Measurements from ENCODE around the gene SBNO1.

SBNO1 gene

DNA sequence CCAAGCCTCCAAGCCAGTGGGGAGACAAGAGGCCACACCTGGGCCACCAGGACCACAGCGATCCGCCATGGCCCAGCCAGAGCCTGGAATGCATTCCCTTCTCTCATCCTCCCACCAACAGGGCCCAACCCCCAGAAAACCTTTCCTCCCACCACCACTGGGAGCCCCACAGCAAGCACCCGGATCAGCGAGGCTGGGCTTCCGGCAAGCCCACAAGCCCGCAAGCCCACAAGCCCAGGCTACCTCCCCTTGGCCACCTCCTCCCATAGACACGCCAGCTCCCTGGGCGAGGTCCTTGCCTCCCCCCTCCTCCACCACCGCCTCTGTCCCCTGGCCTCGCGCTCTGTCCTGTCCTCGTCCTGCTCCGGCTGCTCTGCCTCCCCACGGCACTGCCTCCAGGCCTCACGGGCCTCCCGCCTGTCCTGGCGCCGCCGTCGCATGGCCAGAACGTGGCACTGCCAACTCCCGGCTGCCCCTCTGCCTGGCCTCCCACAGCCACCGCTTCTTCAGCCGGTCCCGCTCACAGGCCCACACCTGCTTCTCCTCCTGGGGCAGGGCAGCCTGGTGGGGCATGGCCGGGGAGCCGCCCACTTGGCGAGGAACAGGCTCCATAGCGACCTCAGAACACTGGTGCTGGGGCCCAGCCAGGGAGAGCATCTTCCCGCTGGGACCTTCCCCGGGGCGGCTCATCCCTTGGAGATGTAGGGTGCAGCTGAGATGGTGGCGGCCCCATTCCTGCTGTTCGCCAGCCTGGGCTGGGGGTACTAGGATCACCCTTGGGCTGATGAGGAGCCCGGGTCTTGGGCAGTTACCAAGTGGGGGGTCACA is 98.6 kb downstream of the SBNO1 start:
- Histone ChIP-seq H3K9me2 (replicated peaks; ENCODE audit: insufficient read depth, low read length) (no peaks in the 10 kb centered on the region), H3K4me3 (ENCODE audit: insufficient read depth, low read length, poor library complexity, severe bottlenecking) (no peak overlapping the region), H3K9ac (ENCODE audit: low read length) (no peak overlapping the region), H2AFZ (ENCODE audit: low read depth, low read length, severe bottlenecking) (no peak overlapping the region), H3K27me3 (ENCODE audit: low read length) (no peaks in the 10 kb centered on the region), H3K27ac (ENCODE audit: low read depth, low read length) (no peak overlapping the region), H3K79me2 (ENCODE audit: insufficient read depth, low read length) (no peaks in the 10 kb centered on the region), H3F3A (ENCODE audit: insufficient read depth) (no peaks in the 10 kb centered on the region), H3K36me3 (ENCODE audit: low read length) (no peaks in the 10 kb centered on the region), H3K4me2 (ENCODE audit: low read depth, low read length, poor library complexity, severe bottlenecking) (no peak overlapping the region), H4K20me1 (ENCODE audit: low read depth, low read length) (no peaks in the 10 kb centered on the region), H3K9me3 (ENCODE audit: insufficient read depth, low read length) (no peaks in the 10 kb centered on the region)
- TF ChIP-seq, protein P1, sequence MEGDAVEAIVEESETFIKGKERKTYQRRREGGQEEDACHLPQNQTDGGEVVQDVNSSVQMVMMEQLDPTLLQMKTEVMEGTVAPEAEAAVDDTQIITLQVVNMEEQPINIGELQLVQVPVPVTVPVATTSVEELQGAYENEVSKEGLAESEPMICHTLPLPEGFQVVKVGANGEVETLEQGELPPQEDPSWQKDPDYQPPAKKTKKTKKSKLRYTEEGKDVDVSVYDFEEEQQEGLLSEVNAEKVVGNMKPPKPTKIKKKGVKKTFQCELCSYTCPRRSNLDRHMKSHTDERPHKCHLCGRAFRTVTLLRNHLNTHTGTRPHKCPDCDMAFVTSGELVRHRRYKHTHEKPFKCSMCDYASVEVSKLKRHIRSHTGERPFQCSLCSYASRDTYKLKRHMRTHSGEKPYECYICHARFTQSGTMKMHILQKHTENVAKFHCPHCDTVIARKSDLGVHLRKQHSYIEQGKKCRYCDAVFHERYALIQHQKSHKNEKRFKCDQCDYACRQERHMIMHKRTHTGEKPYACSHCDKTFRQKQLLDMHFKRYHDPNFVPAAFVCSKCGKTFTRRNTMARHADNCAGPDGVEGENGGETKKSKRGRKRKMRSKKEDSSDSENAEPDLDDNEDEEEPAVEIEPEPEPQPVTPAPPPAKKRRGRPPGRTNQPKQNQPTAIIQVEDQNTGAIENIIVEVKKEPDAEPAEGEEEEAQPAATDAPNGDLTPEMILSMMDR (IDR thresholded peaks at IDR 0.05; ENCODE audit: insufficient read depth, low read length, poor library complexity, severe bottlenecking): no peak
- TF ChIP-seq EZH2phosphoT487 (conservative IDR thresholded peaks at IDR 0.05; ENCODE audit: low read length): no peak

DNA sequence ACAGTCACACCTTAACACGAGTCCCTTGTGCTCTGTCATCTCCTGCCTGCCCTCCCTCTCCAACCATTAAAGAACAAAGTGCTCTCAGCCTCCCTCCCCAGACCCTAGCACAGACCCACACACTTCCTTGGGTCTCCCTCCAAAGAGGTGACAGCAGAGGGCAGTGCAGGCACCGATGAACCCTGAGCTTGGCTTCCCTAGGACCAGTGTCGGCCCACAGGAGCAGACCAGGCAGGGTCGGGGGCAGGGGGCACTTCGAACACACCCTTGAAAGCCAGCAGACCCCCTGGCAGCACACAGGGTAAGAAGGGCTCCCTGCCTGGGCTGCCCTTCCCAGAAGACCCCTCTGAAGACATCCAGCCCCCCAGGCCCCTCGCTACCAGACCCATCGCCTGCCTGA is 100.0 kb downstream of the SBNO1 start:
- Histone ChIP-seq H3K79me2 (ENCODE audit: insufficient read depth, low read length) (no peaks in the 10 kb centered on the region), H3K36me3 (ENCODE audit: low read length) (no peaks in the 10 kb centered on the region), H4K20me1 (ENCODE audit: low read depth, low read length) (no peaks in the 10 kb centered on the region), H3K9me2 (replicated peaks; ENCODE audit: insufficient read depth, low read length) (no peaks in the 10 kb centered on the region), H3K9ac (ENCODE audit: low read length) (no peak overlapping the region), H3K27ac (ENCODE audit: low read depth, low read length) (no peak overlapping the region), H3K27me3 (ENCODE audit: low read length) (no peaks in the 10 kb centered on the region), H3K9me3 (ENCODE audit: insufficient read depth, low read length) (no peaks in the 10 kb centered on the region), H3K4me3 (ENCODE audit: insufficient read depth, low read length, poor library complexity, severe bottlenecking) (no peak overlapping the region), H2AFZ (ENCODE audit: low read depth, low read length, severe bottlenecking) (no peak overlapping the region), H3K4me2 (ENCODE audit: low read depth, low read length, poor library complexity, severe bottlenecking) (no peak overlapping the region), H3F3A (ENCODE audit: insufficient read depth) (no peaks in the 10 kb centered on the region)
- TF ChIP-seq, protein P1 (IDR thresholded peaks at IDR 0.05; ENCODE audit: insufficient read depth, low read length, poor library complexity, severe bottlenecking): no peak
- TF ChIP-seq EZH2phosphoT487 (conservative IDR thresholded peaks at IDR 0.05; ENCODE audit: low read length): no peak

DNA sequence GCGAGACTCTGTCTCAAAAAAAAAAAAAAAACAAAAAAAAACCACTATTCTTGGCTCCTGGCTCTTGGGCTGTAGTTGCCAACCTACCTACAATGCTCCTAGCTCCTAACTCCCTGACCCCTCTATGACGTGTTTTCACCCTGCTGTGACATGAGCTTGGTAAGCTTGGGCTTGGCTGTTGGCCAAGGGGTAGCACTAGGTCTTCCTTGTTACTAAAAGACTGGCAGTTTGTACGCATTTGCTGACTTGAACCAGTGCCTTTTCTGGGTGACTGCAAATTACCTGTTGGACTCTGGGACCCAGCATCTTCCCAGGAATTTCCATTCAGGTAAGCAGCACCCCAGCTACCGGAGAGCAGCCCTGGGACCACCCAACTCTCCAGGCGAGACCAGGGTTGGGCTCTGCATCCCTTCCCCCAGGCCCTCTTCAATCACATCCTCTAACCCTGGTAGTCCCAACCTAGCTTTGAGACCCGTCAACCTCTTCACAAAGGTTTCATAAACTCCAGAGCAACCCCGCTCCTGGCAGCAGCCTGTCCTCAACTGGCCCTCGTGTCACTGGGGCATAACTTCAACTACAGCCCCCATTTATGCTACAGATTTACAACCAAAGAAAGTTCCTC is 101.3 kb downstream of the SBNO1 start:
- Histone ChIP-seq H3K27me3 (ENCODE audit: low read length) (no peaks in the 10 kb centered on the region), H3K79me2 (ENCODE audit: insufficient read depth, low read length) (no peaks in the 10 kb centered on the region), H3K9ac (ENCODE audit: low read length) (no peak overlapping the region), H3K9me3 (ENCODE audit: insufficient read depth, low read length) (no peaks in the 10 kb centered on the region), H3F3A (ENCODE audit: insufficient read depth) (0 out of 2 replicates have a peak, but pooled peaks cover 2% of the 10 kb centered on the region), H3K4me3 (ENCODE audit: insufficient read depth, low read length, poor library complexity, severe bottlenecking) (no peak overlapping the region), H3K36me3 (ENCODE audit: low read length) (no peaks in the 10 kb centered on the region), H2AFZ (ENCODE audit: low read depth, low read length, severe bottlenecking) (no peak overlapping the region), H3K27ac (ENCODE audit: low read depth, low read length) (no peak overlapping the region), H4K20me1 (ENCODE audit: low read depth, low read length) (no peaks in the 10 kb centered on the region), H3K9me2 (replicated peaks; ENCODE audit: insufficient read depth, low read length) (no peaks in the 10 kb centered on the region), H3K4me2 (ENCODE audit: low read depth, low read length, poor library complexity, severe bottlenecking) (no peak overlapping the region)
- no peak for TF ChIP-seq EZH2phosphoT487 (conservative IDR thresholded peaks at IDR 0.05; ENCODE audit: low read length)
- TF ChIP-seq, protein P1 (IDR thresholded peaks at IDR 0.05; ENCODE audit: insufficient read depth, low read length, poor library complexity, severe bottlenecking): no peak
